ENCODE data around the gene ITGAV.

Gene ITGAV

GRCh38 chr2:186725783-186726182 lies 135.9 kb downstream of the ITGAV start:
- no peak for DNase-seq

GRCh38 chr2:186726938-186727337 lies 137.1 kb downstream of the ITGAV start:
- DNase-seq, result no peak

DNA sequence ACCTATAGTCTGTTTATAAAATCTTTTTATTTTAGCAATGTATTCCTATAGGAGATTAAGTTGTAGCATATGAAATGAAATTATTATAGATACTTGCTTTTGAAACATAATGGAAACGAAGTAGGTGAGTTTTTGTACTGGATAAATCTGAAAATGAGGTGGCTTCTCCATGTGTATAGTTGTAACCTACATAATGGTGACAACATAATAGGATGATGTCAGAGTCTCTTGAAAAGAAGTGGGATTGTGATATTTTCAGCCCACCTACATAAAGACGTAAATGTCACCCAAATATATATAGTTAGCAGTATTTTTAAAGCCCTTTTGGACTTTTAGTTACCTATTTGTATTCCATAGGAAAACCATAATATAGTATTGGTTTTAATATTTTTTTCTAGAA lies 138.8 kb downstream of the ITGAV start:
- no peak for DNase-seq

Data from stimulated activated CD4-positive, alpha-beta T cell treated with anti-CD3 and anti-CD28 coated beads, Interleukin-4, amount 100 ng/mL, for 24 hours (primary cell).